GM04504 (cell line): Measurements from ENCODE around the gene SGK1.
A peak's percentile ranks its signal among the peaks of the same experiment; 100 is the strongest.
"Not testable (repeated sequence)": the region's sequence is repeated elsewhere in the genome, so short reads cannot be mapped to it uniquely, and the experiment has no call there.

Source experiments
- DNase-seq: peaks from one replicate; pipeline ENCODE4 v3.0.0-alpha.2; 2012; ENCODE audit warnings: low read depth

SGK1 gene

GRCh38 chr6:134304381-134304780 is 13.5 kb downstream of the SGK1 start:
- not testable (repeated sequence) for DNase-seq

GRCh38 chr6:134303891-134304290 is 14.0 kb downstream of the SGK1 start:
- DNase-seq = no peak

GRCh38 chr6:134299236-134299635 is 18.7 kb downstream of the SGK1 start:
- DNase-seq = no peak

- no peak for DNase-seq
These were observed 21.1 kb downstream of the SGK1 start for GRCh38 chr6:134296762-134297161.

- DNase-seq = peak; percentile 97
These were observed 21.9 kb downstream of the SGK1 start for GRCh38 chr6:134295953-134296553.

GRCh38 chr6:134293659-134294161 is 24.2 kb downstream of the SGK1 start:
- DNase-seq = no peak

GRCh38 chr6:134291156-134291555 is 26.8 kb downstream of the SGK1 start:
- DNase-seq = no peak

GRCh38 chr6:134289204-134289575 is 28.7 kb downstream of the SGK1 start:
- DNase-seq = no peak

GRCh38 chr6:134288538-134289203 is 29.2 kb downstream of the SGK1 start:
- DNase-seq = peak; percentile 87

- DNase-seq = no peak
These were observed 29.9 kb downstream of the SGK1 start for GRCh38 chr6:134287859-134288537.

- no peak for DNase-seq
These were observed 35.1 kb downstream of the SGK1 start for GRCh38 chr6:134282816-134283215.

- no peak for DNase-seq
These were observed 36.5 kb downstream of the SGK1 start for GRCh38 chr6:134281388-134281787.

- DNase-seq = no peak
These were observed 39.9 kb downstream of the SGK1 start for GRCh38 chr6:134278000-134278399.

- DNase-seq = not testable (repeated sequence)
These were observed 41.0 kb downstream of the SGK1 start for GRCh38 chr6:134276891-134277377.

GRCh38 chr6:134272374-134272773 is 45.5 kb downstream of the SGK1 start:
- no peak for DNase-seq

GRCh38 chr6:134267917-134268361 is 50.0 kb downstream of the SGK1 start:
- DNase-seq = no peak

- DNase-seq = no peak
These were observed 51.1 kb downstream of the SGK1 start for GRCh38 chr6:134266776-134267175.

- no peak for DNase-seq
These were observed 56.1 kb downstream of the SGK1 start for GRCh38 chr6:134261766-134262165.

GRCh38 chr6:134258849-134259306 is 59.0 kb downstream of the SGK1 start:
- no peak for DNase-seq

GRCh38 chr6:134257516-134257915 is 60.4 kb downstream of the SGK1 start:
- DNase-seq = no peak

- no peak for DNase-seq
These were observed 61.0 kb downstream of the SGK1 start for GRCh38 chr6:134256862-134257261.

- DNase-seq = not testable (repeated sequence)
These were observed 62.6 kb downstream of the SGK1 start for GRCh38 chr6:134255280-134255679.

GRCh38 chr6:134254118-134254517 is 63.8 kb downstream of the SGK1 start:
- no peak for DNase-seq
